SK-N-SH (cell line): ENCODE measurements around the gene INTS6. TPM values are rescaled to one million over a fixed set of nuclear protein-coding genes. Genes with fewer than 3 reads are reported as not detected.

Experiments used
- CTCF ChIA-PET: fragments of 300-600, 350-600 bp; formaldehyde crosslinking; extraction: SDS; loops from one replicate; lab custom pipeline; 2021; lab: Yijun Ruan, JAX
- POLR2A ChIA-PET: fragments of 350-600 bp; sonication (Branson Sonifier 250); formaldehyde crosslinking; extraction: SDS; loops from one replicate; lab custom pipeline; 2020; ENCODE audit warnings: antibody characterized with exemption, inconsistent platforms; lab: Yijun Ruan, JAX
- DNase-seq: peaks from one replicate; pipeline ENCODE4 v3.0.0; 2012
- H2AFZ ChIP-seq: fragments of 200-600 bp; sonication (generic); 2 replicates; pipeline ENCODE4 v1.8.1; 2016; ENCODE audit warnings: antibody characterized with exemption, mild to moderate bottlenecking, low read depth
- H3F3A ChIP-seq: fragments of 200-600 bp; sonication (generic); replicated peaks from 2 replicates; pipeline ENCODE3; 2016; ENCODE audit warnings: antibody characterized with exemption, mild to moderate bottlenecking; ENCODE audit not compliant: insufficient read depth
- H3K27ac ChIP-seq, 2 experiments: fragments of 200-500 bp in 1 of 2; fragments of 200-600 bp in 1 of 2; sonication (Bioruptor generic) in 1 of 2; sonication (generic), shearing (Covaris generic) in 1 of 2; 2 replicates each; pipeline versions ENCODE4 v1.5.1 to v1.6.1; 2014 to 2016; ENCODE audit warnings: low read depth in 2 of 2, inconsistent platforms in 1 of 2, low read length in 1 of 2, mild to moderate bottlenecking in 1 of 2, mixed read lengths in 1 of 2
- H3K27me3 ChIP-seq: fragments of 200-600 bp; sonication (generic), shearing (Covaris generic); 2 replicates; pipeline ENCODE4 v1.6.1; 2016; ENCODE audit warnings: mixed run types; ENCODE audit not compliant: insufficient read depth
- H3K36me3 ChIP-seq, 2 experiments: fragments of 200-500 bp in 1 of 2; fragments of 200-600 bp in 1 of 2; sonication (Bioruptor generic) in 1 of 2; sonication (generic) in 1 of 2; replicated peaks in 1 of 2; 2 replicates each; pipeline versions ENCODE3 to v1.5.1; 2014 to 2016; ENCODE audit warnings: low read length in 1 of 2, mild to moderate bottlenecking in 1 of 2; ENCODE audit not compliant: insufficient read depth in 2 of 2, control insufficient read depth in 1 of 2
- H3K4me1 ChIP-seq, 2 experiments: fragments of 200-500 bp in 1 of 2; fragments of 200-600 bp in 1 of 2; sonication (Bioruptor generic) in 1 of 2; sonication (generic), shearing (Covaris generic) in 1 of 2; 2 replicates each; pipeline versions ENCODE4 v1.5.1 to v1.6.1; 2014 to 2016; ENCODE audit warnings: low read depth in 1 of 2, low read length in 1 of 2, mixed run types in 1 of 2; ENCODE audit not compliant: insufficient read depth in 2 of 2, control insufficient read depth in 1 of 2
- H3K4me2 ChIP-seq: fragments of 200-600 bp; sonication (generic), shearing (Covaris generic); 2 replicates; pipeline ENCODE4 v1.6.1; 2017; ENCODE audit warnings: mixed run types
- H3K4me3 ChIP-seq, 2 experiments: fragments of 200-500 bp in 1 of 2; fragments of 200-600 bp in 1 of 2; sonication (Bioruptor generic) in 1 of 2; sonication (generic), shearing (Covaris generic) in 1 of 2; 2 replicates each; pipeline versions ENCODE4 v1.5.1 to v1.8.1; 2014 to 2016; ENCODE audit warnings: low read depth in 2 of 2, inconsistent platforms in 1 of 2, low read length in 1 of 2, mild to moderate bottlenecking in 1 of 2, mixed read lengths in 1 of 2, moderate library complexity in 1 of 2
- H3K79me2 ChIP-seq: fragments of 200-600 bp; sonication (generic); 2 replicates; pipeline ENCODE4 v1.8.1; 2017; ENCODE audit warnings: mild to moderate bottlenecking; ENCODE audit not compliant: insufficient read depth
- H3K9ac ChIP-seq: fragments of 200-600 bp; sonication (generic); 2 replicates; pipeline ENCODE4 v1.6.1; 2017; ENCODE audit warnings: mixed run types
- H3K9me2 ChIP-seq: fragments of 200-600 bp; sonication (generic); 2 replicates; pipeline ENCODE4 v1.6.1; 2017; ENCODE audit warnings: mixed run types
- H3K9me3 ChIP-seq: fragments of 200-600 bp; sonication (generic); 2 replicates; pipeline ENCODE4 v1.6.1; 2017; ENCODE audit warnings: mixed run types, mild to moderate bottlenecking, moderate library complexity
- H4K20me1 ChIP-seq: fragments of 200-600 bp; sonication (generic); 2 replicates; pipeline ENCODE4 v1.6.1; 2017; ENCODE audit warnings: mild to moderate bottlenecking, mixed run types; ENCODE audit not compliant: insufficient read depth
- CTCF ChIP-seq: fragments of 200-600 bp; sonication (generic); IDR thresholded peaks from 2 replicates; pipeline ENCODE4 v1.6.1; 2017; ENCODE audit warnings: antibody characterized with exemption, mild to moderate bottlenecking, moderate library complexity
- ELF1 ChIP-seq: IDR thresholded peaks from 2 replicates; pipeline ENCODE4 v1.4.0; 2012
- FOSL2 ChIP-seq: IDR thresholded peaks from 2 replicates; pipeline ENCODE4 v1.4.0; 2012; ENCODE audit warnings: low read depth, mild to moderate bottlenecking, moderate library complexity, borderline replicate concordance
- FOXJ3 ChIP-seq: sonication (generic); formaldehyde crosslinking; IDR thresholded peaks from 2 replicates; pipeline ENCODE4 v1.5.1; 2020; ENCODE audit warnings: mild to moderate bottlenecking, missing genetic modification reagents
- GATA2 ChIP-seq: sonication (generic); formaldehyde crosslinking; IDR thresholded peaks from 2 replicates; pipeline ENCODE4 v1.5.0; 2020; ENCODE audit warnings: mild to moderate bottlenecking, missing genetic modification reagents
- IRF3 ChIP-seq: fragments of 150-350 bp; IDR thresholded peaks from 2 replicates; pipeline ENCODE4 v1.6.1; 2016; ENCODE audit warnings: mild to moderate bottlenecking, low read depth, low read length
- NRF1 ChIP-seq: IDR thresholded peaks from 2 replicates; pipeline ENCODE4 v1.6.1; 2012; ENCODE audit warnings: low read depth, mild to moderate bottlenecking, low read length
- PBX3 ChIP-seq: IDR thresholded peaks from 2 replicates; pipeline ENCODE4; 2012
- RAD21 ChIP-seq: IDR thresholded peaks from 2 replicates; pipeline ENCODE4 v1.6.1; 2012; ENCODE audit warnings: mild to moderate bottlenecking, low read length
- RCOR1 ChIP-seq: fragments of 150-350 bp; IDR thresholded peaks from 2 replicates; pipeline ENCODE4 v1.6.1; 2017; ENCODE audit warnings: antibody characterized with exemption, low read length
- RFX5 ChIP-seq: IDR thresholded peaks from 2 replicates; pipeline ENCODE4 v1.6.1; 2012; ENCODE audit warnings: mild to moderate bottlenecking, improper control_type of control experiment, low read length
- RXRA ChIP-seq: IDR thresholded peaks from 2 replicates; pipeline ENCODE4 v1.4.0; 2012; ENCODE audit warnings: low read depth, mild to moderate bottlenecking, borderline replicate concordance
- SIN3A ChIP-seq: IDR thresholded peaks from 2 replicates; pipeline ENCODE4 v1.6.1; 2012; ENCODE audit warnings: low read depth, mild to moderate bottlenecking, low read length, moderate library complexity, borderline replicate concordance
- SMC3 ChIP-seq: IDR thresholded peaks from 2 replicates; pipeline ENCODE4 v1.6.1; 2012; ENCODE audit warnings: low read depth, low read length, improper control_type of control experiment
- TAF1 ChIP-seq: IDR thresholded peaks from 2 replicates; pipeline ENCODE4 v1.6.1; 2012; ENCODE audit warnings: low read depth, mild to moderate bottlenecking, low read length, moderate library complexity, borderline replicate concordance
- YY1 ChIP-seq: IDR thresholded peaks from 2 replicates; pipeline ENCODE4 v1.4.0; 2012; ENCODE audit warnings: low read depth, mild to moderate bottlenecking
- ZBTB33 ChIP-seq: IDR thresholded peaks from 2 replicates; pipeline ENCODE4 v1.4.0; 2012; ENCODE audit warnings: low read depth, borderline replicate concordance
- WGBS: methylation state at CpG from one replicate; pipeline ENCODE4 v1.1.6; 2017; ENCODE audit warnings: low lambda C conversion rate; 5-methylcytosine and 5-hydroxymethylcytosine counted together
- polyA plus RNA-seq, 3 experiments: library from polyadenylated mRNA; depleted of rRNA; stranded (reverse); fragments of >200 nt; gene quantifications; 2 replicates each; pipeline ENCODE4 v1.2.3, GENCODE V29; 2012

Gene INTS6
- polyA plus RNA-seq, 1 of the 3 experiments (the other 2 are of a cell fraction), result 7.7 TPM

GRCh38 chr13:51455532-51455931, 2.7 kb upstream of the INTS6 start:
- peaks cover 10 to 18% of the 10 kb centered on the region in 2 experiments for H3K36me3 ChIP-seq
- peaks cover 19% of the 10 kb centered on the region for H3K79me2 ChIP-seq
- no peaks in the 10 kb centered on the region for H3K9me2 ChIP-seq
- ChIA-PET POLR2A (interaction anchor here (0.6 to 0.9 kb wide), 2 partner anchors 125 to 347 kb away, joined by 3 read pairs; no protein-coding TSS in a partner anchor), CTCF (interaction anchor here (0.7 to 2.0 kb wide), 4 partner anchors 9 to 342 kb away, joined by 3 to 9 read pairs (median 4); no protein-coding TSS in a partner anchor)
- no peaks in the 10 kb centered on the region for H3K9me3 ChIP-seq
- H3K4me3 ChIP-seq, result no peak overlapping the region
- no peak overlapping the region for H3K27ac ChIP-seq
- peaks cover 4% of the 10 kb centered on the region for H3F3A ChIP-seq
- no peak for DNase-seq
- no peaks in the 10 kb centered on the region for H3K27me3 ChIP-seq
- H2AFZ ChIP-seq, result no peak overlapping the region
- no peaks in the 10 kb centered on the region for H4K20me1 ChIP-seq
- H3K4me2 ChIP-seq, result no peak overlapping the region
- 96% methylated on average over 8 of the region's 9 CpGs for WGBS
- no peak for TF ChIP-seq ZBTB33
- no peak for TF ChIP-seq RCOR1
- no peak for TF ChIP-seq RXRA
- no peak for TF ChIP-seq SIN3A
- no peak for TF ChIP-seq CTCF
- TF ChIP-seq ELF1, result no peak
- no peak overlapping the region for H3K9ac ChIP-seq
- peaks cover 0 to 7% of the 10 kb centered on the region in 2 experiments; a peak in 2 of 4 replicates for H3K4me1 ChIP-seq

- CTCF ChIA-PET, result interaction anchor here (0.9 to 2.0 kb wide), 8 partner anchors 9 to 344 kb away, joined by 3 to 9 read pairs (median 3); no protein-coding TSS in a partner anchor
- POLR2A ChIA-PET, result interaction anchor here (1.0 to 4.2 kb wide), 11 partner anchors 22 to 349 kb away, joined by 3 to 32 read pairs (median 9); partner anchors contain the start of gene WDFY2
- Histone ChIP-seq H3K4me3 (peak overlapping the region; percentile 76 to 79), H3K4me2 (peak overlapping the region; percentile 73), H3F3A (peaks cover 4% of the 10 kb centered on the region), H2AFZ (peak overlapping the region; percentile 79), H3K27me3 (no peaks in the 10 kb centered on the region), H3K9ac (peak overlapping the region; percentile 93), H3K4me1 (peaks cover 5 to 7% of the 10 kb centered on the region in 2 experiments; a peak in 3 of 4 replicates), H3K36me3 (peaks cover 24 to 32% of the 10 kb centered on the region in 2 experiments), H3K27ac (peak overlapping the region; percentile 90 to 97), H3K9me2 (no peaks in the 10 kb centered on the region), H4K20me1 (no peaks in the 10 kb centered on the region), H3K79me2 (peaks cover 31% of the 10 kb centered on the region), H3K9me3 (no peaks in the 10 kb centered on the region)
- 39% methylated on average over 13 of the region's 13 CpGs for WGBS
- peak; percentile 51 for DNase-seq
- TF ChIP-seq SMC3 (no peak), FOSL2 (no peak), RCOR1 (no peak), RFX5 (no peak), NRF1 (no peak), RXRA (no peak), IRF3 (no peak), CTCF (no peak), YY1 (no peak), TAF1 (no peak), FOXJ3 (CRISPR knock-in tag) (no peak), GATA2 (CRISPR knock-in tag) (no peak), PBX3 (no peak), RAD21 (no peak; the same call in 1 of the 2 replicates)
These were observed 1.3 kb upstream of the INTS6 start for GRCh38 chr13:51453959-51454703.
